Liver (tissue), 9 donors: Measurements from ENCODE around the gene MACROH2A1. TPM values are rescaled to one million over a fixed set of nuclear protein-coding genes. Genes with fewer than 3 reads are reported as not detected.
"Not testable (repeated sequence)": the region's sequence is repeated elsewhere in the genome, so short reads cannot be mapped to it uniquely, and the experiment has no call there.

Experiments
- DNase-seq: peaks from one replicate; pipeline ENCODE4 v3.0.0-alpha.2; 2017; ENCODE audit warnings: low spot score
- H3K27ac ChIP-seq, 2 donors: one replicate each; pipeline ENCODE4 v1.7.0; 2013; ENCODE audit warnings: inconsistent platforms in 2 of 2, low read length in 2 of 2, control low read depth in 1 of 2, low read depth in 1 of 2, mild to moderate bottlenecking in 1 of 2
- H3K27me3 ChIP-seq, 4 donors: one replicate each; pipeline versions ENCODE4 v1.6.1 to v1.7.0; 2013; ENCODE audit warnings: low read length in 3 of 4, inconsistent platforms in 1 of 4, mild to moderate bottlenecking in 1 of 4, moderate library complexity in 1 of 4; ENCODE audit not compliant: control insufficient read depth in 4 of 4, insufficient read depth in 4 of 4
- H3K36me3 ChIP-seq, 4 donors: one replicate each; pipeline versions ENCODE4 v1.6.1 to v1.7.0; 2013; ENCODE audit warnings: low read length in 3 of 4, mild to moderate bottlenecking in 3 of 4, low read depth in 1 of 4, moderate library complexity in 1 of 4; ENCODE audit not compliant: control insufficient read depth in 4 of 4, insufficient read depth in 3 of 4
- H3K4me1 ChIP-seq, 4 donors: one replicate each; pipeline versions ENCODE4 v1.6.1 to v1.7.0; 2013; ENCODE audit warnings: low read length in 3 of 4, mild to moderate bottlenecking in 3 of 4, moderate library complexity in 1 of 4; ENCODE audit not compliant: control insufficient read depth in 4 of 4, insufficient read depth in 4 of 4
- H3K4me3 ChIP-seq, 3 donors: one replicate each; pipeline versions ENCODE4 v1.6.1 to v1.7.0; 2013; ENCODE audit warnings: low read length in 3 of 3, control low read depth in 1 of 3, low read depth in 1 of 3, mild to moderate bottlenecking in 1 of 3
- H3K9ac ChIP-seq, 2 donors: one replicate each; pipeline ENCODE4 v1.7.0; 2013; ENCODE audit warnings: low read length in 2 of 2, mild to moderate bottlenecking in 2 of 2, moderate library complexity in 2 of 2, control low read depth in 1 of 2, low read depth in 1 of 2
- H3K9me3 ChIP-seq, 4 donors: one replicate each; pipeline versions ENCODE4 v1.6.1 to v1.7.0; 2013; ENCODE audit warnings: low read length in 3 of 4; ENCODE audit not compliant: control insufficient read depth in 4 of 4
- ATF3 ChIP-seq: IDR thresholded peaks from 2 replicates; pipeline ENCODE4 v1.6.1; 2016; ENCODE audit warnings: antibody characterized with exemption
- CTCF ChIP-seq: fragments of 150-350 bp; IDR thresholded peaks from 2 replicates; pipeline ENCODE4 v1.5.1; 2017; ENCODE audit warnings: improper control_type of control experiment, low read depth, low read length; ENCODE audit not compliant: missing input control
- FOXA1 ChIP-seq: IDR thresholded peaks from 2 replicates; pipeline ENCODE4 v1.6.1; 2016; ENCODE audit warnings: antibody characterized with exemption
- FOXA2 ChIP-seq: IDR thresholded peaks from 2 replicates; pipeline ENCODE4 v1.6.1; 2016; ENCODE audit warnings: antibody characterized with exemption
- GABPA ChIP-seq, 2 donors: IDR thresholded peaks in 1 of 2; conservative IDR thresholded peaks in 1 of 2; 2 replicates each; pipeline ENCODE4 v1.6.1; 2016; ENCODE audit warnings: antibody characterized with exemption in 2 of 2, mild to moderate bottlenecking in 1 of 2, moderate library complexity in 1 of 2
- HNF4A ChIP-seq, 2 donors: conservative IDR thresholded peaks; 2 replicates each; pipeline ENCODE4 v1.6.1; 2016; ENCODE audit warnings: antibody characterized with exemption in 2 of 2, mild to moderate bottlenecking in 2 of 2
- HNF4G ChIP-seq: IDR thresholded peaks from 2 replicates; pipeline ENCODE4 v1.6.1; 2016; ENCODE audit warnings: antibody characterized with exemption
- JUND ChIP-seq, 2 donors: IDR thresholded peaks; 2 replicates each; pipeline ENCODE4 v1.6.1; 2016; ENCODE audit warnings: antibody characterized with exemption in 2 of 2
- MAX ChIP-seq: IDR thresholded peaks from 2 replicates; pipeline ENCODE4 v1.6.1; 2016; ENCODE audit warnings: antibody characterized with exemption
- NR2F2 ChIP-seq: IDR thresholded peaks from 2 replicates; pipeline ENCODE4 v1.6.1; 2016; ENCODE audit warnings: antibody characterized with exemption
- REST ChIP-seq: IDR thresholded peaks from 2 replicates; pipeline ENCODE4 v1.6.1; 2016; ENCODE audit warnings: antibody characterized with exemption, mild to moderate bottlenecking
- RXRA ChIP-seq, 2 donors: IDR thresholded peaks; 2 replicates each; pipeline ENCODE4 v1.6.1; 2017 to 2018; ENCODE audit warnings: antibody characterized with exemption in 2 of 2, mild to moderate bottlenecking in 1 of 2
- SP1 ChIP-seq: IDR thresholded peaks from 2 replicates; pipeline ENCODE4 v1.6.1; 2018; ENCODE audit warnings: antibody characterized with exemption, mild to moderate bottlenecking
- TAF1 ChIP-seq: conservative IDR thresholded peaks from 2 replicates; pipeline ENCODE4 v1.6.1; 2016; ENCODE audit warnings: antibody characterized with exemption, mild to moderate bottlenecking
- YY1 ChIP-seq: IDR thresholded peaks from 2 replicates; pipeline ENCODE4 v1.6.1; 2016; ENCODE audit warnings: antibody characterized with exemption, mild to moderate bottlenecking
- WGBS: extraction: QIAGEN DNeasy Blood & Tissue Kit; methylation state at CpG from one replicate; pipeline ENCODE4 v1.1.7; 2013; 5-methylcytosine and 5-hydroxymethylcytosine counted together
- polyA plus RNA-seq, 2 donors: library from polyadenylated mRNA; stranded (reverse) in 1 of 2; unstranded in 1 of 2; fragments of 200-250 nt in 1 of 2; fragments of >200 nt in 1 of 2; fragmentation: Nextera tagmentation in 1 of 2; extraction: Ambion mirVana in 1 of 2; gene quantifications; one replicate each; pipeline versions ENCODE4 v1.2.1 to v1.2.3, GENCODE V29; 2013 to 2015
- total RNA-seq, 2 donors: library from RNA; depleted of rRNA; stranded (reverse); fragments of >200 nt; gene quantifications; one replicate each; pipeline ENCODE4 v1.2.3, GENCODE V29; 2014
- donor health status: healthy.
- donor health status: healthy.
- donor health status: healthy.
- donor health status: healthy.
- donor health status: healthy.

The MACROH2A1 gene
- total and polyA plus RNA-seq, 4 donors: 33.7 to 113 (median 62.7) TPM

GRCh38 chr5:135365281-135365680 lies 33.8 kb downstream of the MACROH2A1 start:
- Histone ChIP-seq H3K9me3 (no peaks in the 10 kb centered on the region), H3K36me3 (peaks cover 6 to 32% (median 15%) of the 10 kb centered on the region in 4 donors), H3K4me3 (no peak overlapping the region), H3K27me3 (no peaks in the 10 kb centered on the region), H3K27ac (no peak overlapping the region), H3K4me1 (no peaks in the 10 kb centered on the region), H3K9ac (no peak overlapping the region)
- 87% methylated on average over 2 of the region's 2 CpGs for WGBS
- DNase-seq: no peak
- no peak for TF ChIP-seq REST
- no peak for TF ChIP-seq HNF4A (conservative IDR thresholded peaks at IDR 0.05)

GRCh38 chr5:135364421-135365262 lies 34.4 kb downstream of the MACROH2A1 start:
- no peaks in the 10 kb centered on the region for H3K4me1 ChIP-seq
- no peak overlapping the region for H3K9ac ChIP-seq
- TF ChIP-seq ATF3 (no peak), MAX (no peak), CTCF (no peak), RXRA (IDR thresholded peaks at IDR 0.05) (no peak), JUND (IDR thresholded peaks at IDR 0.05) (no peak), NR2F2 (no peak), GABPA (IDR thresholded peaks at IDR 0.05 in 1 of 2, conservative IDR thresholded peaks at IDR 0.05 in 1 of 2) (no peak), FOXA1 (no peak), HNF4G (no peak), SP1 (no peak), FOXA2 (no peak), YY1 (no peak), HNF4A (conservative IDR thresholded peaks at IDR 0.05) (no peak), TAF1 (no peak)
- H3K4me3 ChIP-seq: no peak overlapping the region
- no peaks in the 10 kb centered on the region for H3K27me3 ChIP-seq
- no peaks in the 10 kb centered on the region for H3K9me3 ChIP-seq
- no peak overlapping the region for H3K27ac ChIP-seq
- no peak for DNase-seq
- peaks cover 8 to 29% (median 16%) of the 10 kb centered on the region in 4 donors for H3K36me3 ChIP-seq
- WGBS: 83% methylated on average over 5 of the region's 5 CpGs

- H3K4me3 ChIP-seq, DNase-seq, H3K9me3 ChIP-seq, H3K27me3 ChIP-seq, H3K9ac ChIP-seq, H3K27ac ChIP-seq, H3K4me1 ChIP-seq: not testable (repeated sequence)
- H3K36me3 ChIP-seq: peaks cover 6 to 26% (median 12%) of the 10 kb centered on the region in 4 donors
- 94% methylated on average over 3 of the region's 3 CpGs for WGBS
Measured at GRCh38 chr5:135363342-135363741, 35.7 kb downstream of the MACROH2A1 start.
